MM.1S (cell line): ENCODE data around the gene PHTF1.

Experiments used
- DNase-seq: peaks from one replicate; pipeline ENCODE4 v3.0.0-alpha.2; 2015
- H2AFZ ChIP-seq: fragments of 300-600 bp; sonication (generic); 2 replicates; pipeline ENCODE4 v1.6.0; 2016; ENCODE audit warnings: antibody characterized with exemption, low read length
- H3F3A ChIP-seq: fragments of 300-600 bp; sonication (generic); 2 replicates; pipeline ENCODE4 v1.6.1; 2016; ENCODE audit warnings: mild to moderate bottlenecking, antibody characterized with exemption, low read length, moderate library complexity, mixed read lengths; ENCODE audit not compliant: insufficient read depth
- H3K27ac ChIP-seq: fragments of 300-600 bp; sonication (generic); 2 replicates; pipeline ENCODE4 v1.5.1; 2016; ENCODE audit warnings: mild to moderate bottlenecking, low read length
- H3K27me3 ChIP-seq: fragments of 300-600 bp; sonication (generic); replicated peaks from 2 replicates; pipeline ENCODE4 v1.6.0; 2016; ENCODE audit warnings: low read length; ENCODE audit not compliant: insufficient read depth
- H3K36me3 ChIP-seq: fragments of 300-600 bp; sonication (generic); replicated peaks from 2 replicates; pipeline ENCODE4 v1.6.1; 2016; ENCODE audit warnings: mild to moderate bottlenecking, low read length, mixed read lengths; ENCODE audit not compliant: insufficient read depth
- H3K4me1 ChIP-seq: fragments of 300-600 bp; sonication (generic); 2 replicates; pipeline ENCODE4 v1.6.1; 2016; ENCODE audit warnings: low read length, mixed read lengths
- H3K4me2 ChIP-seq: fragments of 300-600 bp; sonication (generic); 2 replicates; pipeline ENCODE4 v1.6.0; 2016; ENCODE audit warnings: low read depth, low read length
- H3K4me3 ChIP-seq: fragments of 300-600 bp; sonication (generic); 2 replicates; pipeline ENCODE4 v1.5.1; 2016; ENCODE audit warnings: low read length, mixed read lengths
- H3K79me2 ChIP-seq: fragments of 300-600 bp; sonication (generic); 2 replicates; pipeline ENCODE4 v1.6.1; 2016; ENCODE audit warnings: mixed run types, low read length, mixed read lengths
- H3K9ac ChIP-seq: fragments of 300-600 bp; sonication (generic); 2 replicates; pipeline ENCODE4 v1.6.1; 2016; ENCODE audit warnings: low read length, mixed read lengths
- H3K9me2 ChIP-seq: fragments of 300-600 bp; sonication (generic); replicated peaks from 2 replicates; pipeline ENCODE4 v1.6.1; 2016; ENCODE audit warnings: mild to moderate bottlenecking, low read length, mixed read lengths; ENCODE audit not compliant: insufficient read depth
- H3K9me3 ChIP-seq: fragments of 300-600 bp; sonication (generic); replicated peaks from 2 replicates; pipeline ENCODE4 v1.6.1; 2016; ENCODE audit warnings: mild to moderate bottlenecking, low read length, mixed read lengths; ENCODE audit not compliant: insufficient read depth
- H4K20me1 ChIP-seq: fragments of 300-600 bp; sonication (generic); 2 replicates; pipeline ENCODE4 v1.6.1; 2016; ENCODE audit warnings: mild to moderate bottlenecking, low read length, moderate library complexity, mixed read lengths; ENCODE audit not compliant: insufficient read depth
- EZH2 ChIP-seq: fragments of 300-600 bp; sonication (generic); optimal IDR thresholded peaks from 2 replicates; pipeline ENCODE3; 2017; ENCODE audit warnings: low read depth, mild to moderate bottlenecking, antibody characterized with exemption, low read length, mixed read lengths
- EZH2phosphoT487 ChIP-seq: fragments of 300-600 bp; sonication (generic); IDR thresholded peaks from 2 replicates; pipeline ENCODE4 v1.6.1; 2018; ENCODE audit warnings: antibody characterized with exemption, low read length
- TF ChIP-seq, protein P1 (sequence below): fragments of 300-600 bp; sonication (generic); IDR thresholded peaks from 2 replicates; pipeline ENCODE4 v1.5.1; 2016; ENCODE audit warnings: antibody characterized with exemption, low read length, mixed read lengths

The PHTF1 gene

DNA sequence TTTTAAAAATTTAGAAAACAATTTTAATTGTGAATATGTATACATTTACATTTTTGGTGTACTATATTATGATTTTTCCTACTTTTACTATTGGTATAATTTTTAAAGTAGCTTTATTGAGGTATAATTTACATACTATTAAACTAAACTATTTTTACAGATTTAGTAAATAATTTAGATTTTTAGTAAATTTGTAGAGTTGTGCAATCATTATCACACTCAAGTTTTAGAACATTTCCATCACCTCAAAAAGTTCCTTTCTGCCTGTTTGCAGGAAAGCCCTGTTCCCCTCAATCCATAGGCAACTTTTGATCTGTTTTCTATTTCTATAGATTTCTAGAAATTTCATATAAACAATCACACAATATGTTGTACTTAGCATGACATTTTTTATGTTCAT is 8.2 kb downstream of the PHTF1 start:
- no peak for DNase-seq
- no peaks in the 10 kb centered on the region for H3F3A ChIP-seq
- peaks cover 8% of the 10 kb centered on the region for H3K79me2 ChIP-seq
- no peaks in the 10 kb centered on the region for H3K9me3 ChIP-seq
- H4K20me1 ChIP-seq, result no peaks in the 10 kb centered on the region
- no peak overlapping the region for H3K9ac ChIP-seq
- no peaks in the 10 kb centered on the region for H3K4me1 ChIP-seq
- no peaks in the 10 kb centered on the region for H3K27me3 ChIP-seq
- TF ChIP-seq, protein P1, sequence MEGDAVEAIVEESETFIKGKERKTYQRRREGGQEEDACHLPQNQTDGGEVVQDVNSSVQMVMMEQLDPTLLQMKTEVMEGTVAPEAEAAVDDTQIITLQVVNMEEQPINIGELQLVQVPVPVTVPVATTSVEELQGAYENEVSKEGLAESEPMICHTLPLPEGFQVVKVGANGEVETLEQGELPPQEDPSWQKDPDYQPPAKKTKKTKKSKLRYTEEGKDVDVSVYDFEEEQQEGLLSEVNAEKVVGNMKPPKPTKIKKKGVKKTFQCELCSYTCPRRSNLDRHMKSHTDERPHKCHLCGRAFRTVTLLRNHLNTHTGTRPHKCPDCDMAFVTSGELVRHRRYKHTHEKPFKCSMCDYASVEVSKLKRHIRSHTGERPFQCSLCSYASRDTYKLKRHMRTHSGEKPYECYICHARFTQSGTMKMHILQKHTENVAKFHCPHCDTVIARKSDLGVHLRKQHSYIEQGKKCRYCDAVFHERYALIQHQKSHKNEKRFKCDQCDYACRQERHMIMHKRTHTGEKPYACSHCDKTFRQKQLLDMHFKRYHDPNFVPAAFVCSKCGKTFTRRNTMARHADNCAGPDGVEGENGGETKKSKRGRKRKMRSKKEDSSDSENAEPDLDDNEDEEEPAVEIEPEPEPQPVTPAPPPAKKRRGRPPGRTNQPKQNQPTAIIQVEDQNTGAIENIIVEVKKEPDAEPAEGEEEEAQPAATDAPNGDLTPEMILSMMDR, result no peak
- TF ChIP-seq EZH2phosphoT487 (no peak), EZH2 (no peak)
- no peaks in the 10 kb centered on the region for H3K36me3 ChIP-seq
- no peak overlapping the region for H3K4me2 ChIP-seq
- H3K4me3 ChIP-seq, result no peak overlapping the region
- no peaks in the 10 kb centered on the region for H3K9me2 ChIP-seq
- H2AFZ ChIP-seq, result no peak overlapping the region
- H3K27ac ChIP-seq, result no peak overlapping the region

DNA sequence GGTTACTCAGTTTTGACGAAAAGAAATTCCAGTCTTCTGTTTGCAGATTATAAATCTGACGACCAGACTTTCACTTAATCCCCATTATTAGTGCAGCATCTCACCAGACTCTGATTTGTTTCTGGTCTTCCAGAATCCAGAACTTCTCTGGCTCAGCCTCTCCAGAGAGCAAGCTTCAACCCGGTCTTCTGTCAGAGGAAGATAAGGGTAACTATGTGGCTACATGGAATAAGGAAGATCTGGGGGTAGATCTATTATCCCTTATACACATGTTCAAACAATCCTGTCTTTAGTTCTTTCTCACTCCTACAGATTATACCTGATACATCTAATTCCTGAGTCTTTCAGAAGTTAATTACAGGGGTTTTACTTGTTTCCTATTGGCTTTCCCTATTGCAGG is 9.9 kb downstream of the PHTF1 start:
- TF ChIP-seq EZH2 (no peak), EZH2phosphoT487 (no peak)
- TF ChIP-seq, protein P1, result no peak
- no peak overlapping the region for H2AFZ ChIP-seq
- no peaks in the 10 kb centered on the region for H3K9me2 ChIP-seq
- H4K20me1 ChIP-seq, result no peaks in the 10 kb centered on the region
- no peaks in the 10 kb centered on the region for H3K9me3 ChIP-seq
- H3K79me2 ChIP-seq, result 0 out of 2 replicates have a peak, but pooled peaks cover 2% of the 10 kb centered on the region
- no peak overlapping the region for H3K27ac ChIP-seq
- no peak overlapping the region for H3K4me2 ChIP-seq
- no peaks in the 10 kb centered on the region for H3K4me1 ChIP-seq
- no peak overlapping the region for H3K4me3 ChIP-seq
- no peak for DNase-seq
- H3K36me3 ChIP-seq, result no peaks in the 10 kb centered on the region
- no peaks in the 10 kb centered on the region for H3F3A ChIP-seq
- no peaks in the 10 kb centered on the region for H3K27me3 ChIP-seq
- no peak overlapping the region for H3K9ac ChIP-seq

DNA sequence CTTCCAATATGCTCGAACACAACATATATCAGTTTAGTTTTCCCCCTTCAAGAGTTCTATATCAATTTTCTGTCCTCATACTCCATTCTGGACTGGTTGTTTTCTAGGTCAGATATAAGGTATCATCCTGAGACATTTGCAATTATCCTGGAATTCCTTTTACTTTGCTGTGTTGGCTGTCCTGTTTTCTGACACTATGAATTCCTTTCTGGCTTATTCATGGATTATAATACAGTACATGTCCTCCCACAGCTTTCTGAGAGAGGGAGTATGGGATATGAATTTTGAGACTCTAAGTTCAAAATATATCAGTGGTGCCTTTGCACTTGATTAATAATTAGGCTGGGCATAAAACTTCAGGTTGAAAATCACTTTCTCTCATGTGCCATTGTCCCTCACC is 11.9 kb downstream of the PHTF1 start:
- TF ChIP-seq EZH2 (no peak), EZH2phosphoT487 (no peak)
- TF ChIP-seq, protein P1, result no peak
- H3F3A ChIP-seq, result no peaks in the 10 kb centered on the region
- no peaks in the 10 kb centered on the region for H3K79me2 ChIP-seq
- no peaks in the 10 kb centered on the region for H3K27me3 ChIP-seq
- H3K9ac ChIP-seq, result no peak overlapping the region
- no peaks in the 10 kb centered on the region for H3K9me3 ChIP-seq
- H4K20me1 ChIP-seq, result no peaks in the 10 kb centered on the region
- H3K27ac ChIP-seq, result no peak overlapping the region
- H3K9me2 ChIP-seq, result no peaks in the 10 kb centered on the region
- no peak overlapping the region for H3K4me2 ChIP-seq
- no peak overlapping the region for H2AFZ ChIP-seq
- DNase-seq, result no peak
- H3K36me3 ChIP-seq, result no peaks in the 10 kb centered on the region
- H3K4me3 ChIP-seq, result no peak overlapping the region
- H3K4me1 ChIP-seq, result no peaks in the 10 kb centered on the region
